Measurements from ENCODE around the gene C16orf54.
A peak's percentile ranks its signal among the peaks of the same experiment; 100 is the strongest.
"Not testable (repeated sequence)": the region's sequence is repeated elsewhere in the genome, so short reads cannot be mapped to it uniquely, and the experiment has no call there.

The C16orf54 gene

GRCh38 chr16:29767062-29767461 lies 21.3 kb upstream of the C16orf54 start:
- no peak for DNase-seq

- no peak for DNase-seq
Observed at GRCh38 chr16:29766571-29766970, 20.8 kb upstream of the C16orf54 start.

GRCh38 chr16:29765167-29766032 lies 19.6 kb upstream of the C16orf54 start:
- no peak for DNase-seq

- DNase-seq: no peak
Observed at GRCh38 chr16:29763326-29763725, 17.5 kb upstream of the C16orf54 start.

- no peak for DNase-seq
Observed at GRCh38 chr16:29761882-29762281, 16.1 kb upstream of the C16orf54 start.

- DNase-seq: not testable (repeated sequence)
Observed at GRCh38 chr16:29761280-29761651, 15.5 kb upstream of the C16orf54 start.

GRCh38 chr16:29760567-29761279 lies 14.9 kb upstream of the C16orf54 start:
- DNase-seq: no peak

- no peak for DNase-seq
Observed at GRCh38 chr16:29757950-29758466, 12.2 kb upstream of the C16orf54 start.

GRCh38 chr16:29757086-29757485 lies 11.3 kb upstream of the C16orf54 start:
- not testable (repeated sequence) for DNase-seq

GRCh38 chr16:29756654-29757053 lies 10.9 kb upstream of the C16orf54 start:
- DNase-seq: no peak

- no peak for DNase-seq
Observed at GRCh38 chr16:29753516-29753915, 7.7 kb upstream of the C16orf54 start.

GRCh38 chr16:29748760-29749149 lies 3.0 kb upstream of the C16orf54 start:
- not testable (repeated sequence) for DNase-seq

GRCh38 chr16:29747947-29748759 lies 2.4 kb upstream of the C16orf54 start:
- DNase-seq: no peak

GRCh38 chr16:29746518-29746917 lies 728 bp upstream of the C16orf54 start:
- DNase-seq: not testable (repeated sequence)

- DNase-seq: peak in 3 of 4 experiments; percentile 20 to 31 (median 28)
Observed at GRCh38 chr16:29745121-29745852, 503 bp downstream of the C16orf54 start.

- no peak for DNase-seq
Observed at GRCh38 chr16:29744541-29745101, 1.2 kb downstream of the C16orf54 start.

- no peak for DNase-seq
Observed at GRCh38 chr16:29743827-29744531, 1.8 kb downstream of the C16orf54 start.

- no peak for DNase-seq
Observed at GRCh38 chr16:29743475-29743826, 2.3 kb downstream of the C16orf54 start.

GRCh38 chr16:29742683-29743275 lies 3.0 kb downstream of the C16orf54 start:
- no peak for DNase-seq

GRCh38 chr16:29740630-29741015 lies 5.2 kb downstream of the C16orf54 start:
- not testable (repeated sequence) for DNase-seq

Data from activated CD4-positive, CD25-positive, alpha-beta regulatory T cell (primary cell).